Stimulated activated CD8-positive, alpha-beta memory T cell treated with anti-CD3 and anti-CD28 coated beads, Interleukin-7, amount 100 ng/mL, for 4 hours (primary cell): ENCODE data around the gene UGT3A2.
"Not testable (repeated sequence)": the region's sequence is repeated elsewhere in the genome, so short reads cannot be mapped to it uniquely, and the experiment has no call there.

Experiments used
- DNase-seq, 2 donors: peaks; one replicate each; pipeline ENCODE4 v3.0.0-alpha.2; 2020; ENCODE audit warnings: low read depth in 2 of 2

The UGT3A2 gene

GRCh38 chr5:36052538-36052937, 14.1 kb downstream of the UGT3A2 start:
- DNase-seq: no peak

GRCh38 chr5:36049949-36050348, 16.7 kb downstream of the UGT3A2 start:
- no peak for DNase-seq

- DNase-seq: no peak
Measured at GRCh38 chr5:36047384-36048160, 19.1 kb downstream of the UGT3A2 start.

- DNase-seq: no peak
Measured at GRCh38 chr5:36045895-36046294, 20.8 kb downstream of the UGT3A2 start.

DNA sequence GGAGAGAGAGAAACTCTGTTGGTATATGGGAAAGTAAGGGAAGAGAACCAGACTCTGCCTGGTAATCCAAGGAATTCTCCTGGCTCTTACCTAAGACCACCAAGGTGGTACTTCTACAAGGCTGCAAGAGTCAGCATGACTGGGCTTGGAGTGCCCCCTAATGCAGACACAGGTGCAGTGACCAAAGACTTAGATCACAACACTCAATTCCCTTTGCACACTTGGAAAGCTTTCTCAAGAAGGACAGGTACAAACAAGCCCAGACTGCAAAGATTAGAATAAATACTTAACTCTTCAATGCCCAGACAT, 25.2 kb downstream of the UGT3A2 start:
- DNase-seq: no peak

DNA sequence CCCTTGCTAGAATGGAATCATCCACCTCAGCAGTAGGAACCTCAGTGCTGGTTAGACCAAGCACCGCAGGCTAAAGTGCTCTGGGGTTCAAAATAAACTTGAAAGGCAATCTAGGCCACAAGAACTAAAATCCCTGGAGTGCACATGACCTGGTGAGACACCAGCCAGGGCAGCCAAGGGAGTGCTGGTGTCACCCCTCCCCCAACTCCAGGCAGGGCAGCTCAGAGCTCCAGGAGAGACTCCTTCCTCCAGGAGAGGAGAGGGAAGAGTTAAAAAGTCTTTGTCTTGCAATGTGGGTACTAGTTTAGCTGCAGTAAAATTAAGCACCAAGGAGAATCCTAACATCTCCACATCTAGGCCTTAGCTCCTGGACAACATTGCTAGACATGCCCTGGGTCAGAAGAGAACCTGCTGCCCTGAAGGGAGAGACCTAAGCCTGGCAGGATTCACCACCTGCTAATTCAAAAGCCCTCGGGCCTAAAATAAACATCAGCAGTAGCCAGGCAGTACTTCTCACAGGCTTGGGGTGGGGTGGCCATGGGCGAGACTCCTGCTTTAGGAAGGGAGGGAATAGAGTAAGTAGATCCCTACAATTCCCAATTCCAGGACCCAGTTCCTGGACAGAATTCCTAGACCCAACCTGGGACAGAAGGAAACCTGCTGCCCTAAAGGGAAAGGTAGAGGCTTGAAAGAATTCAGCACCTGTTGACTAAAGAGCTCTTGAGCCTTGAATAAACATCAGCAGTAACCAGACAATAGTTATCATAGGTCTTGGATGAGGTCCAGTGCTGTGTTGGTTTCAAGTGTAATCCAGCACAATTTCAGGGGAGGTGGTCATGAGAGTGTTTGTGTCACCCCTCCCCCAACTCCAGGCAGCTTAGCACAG, 25.8 kb downstream of the UGT3A2 start:
- DNase-seq: no peak

DNA sequence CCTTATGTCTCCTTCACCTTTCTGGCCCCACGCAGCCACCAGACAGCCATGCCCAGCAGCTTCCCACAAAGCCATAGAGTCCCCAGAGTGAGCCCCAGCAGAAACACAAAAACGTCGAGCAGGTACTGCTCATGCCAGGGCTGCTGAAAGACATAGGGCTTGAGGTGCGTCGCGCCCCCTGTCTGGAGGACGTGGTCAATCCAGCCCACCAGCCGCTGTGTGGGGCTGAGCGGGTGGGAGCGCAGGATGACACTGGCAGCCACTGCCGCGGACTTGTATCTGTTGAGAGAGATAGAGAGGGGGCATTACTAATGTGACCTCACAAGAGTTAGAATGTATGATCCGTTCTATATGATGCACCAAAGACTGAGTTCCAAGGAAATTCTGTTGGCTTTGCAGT, 31.0 kb downstream of the UGT3A2 start:
- no peak for DNase-seq

- DNase-seq: not testable (repeated sequence)
Measured at GRCh38 chr5:36034536-36035134, 32.0 kb downstream of the UGT3A2 start.

- no peak for DNase-seq
Measured at GRCh38 chr5:36033486-36033885, 33.2 kb downstream of the UGT3A2 start.

GRCh38 chr5:36033047-36033446, 33.6 kb downstream of the UGT3A2 start:
- DNase-seq: no peak

GRCh38 chr5:36031223-36031622, 35.5 kb downstream of the UGT3A2 start:
- DNase-seq: no peak

- no peak for DNase-seq
Measured at GRCh38 chr5:36029914-36030313, 36.8 kb downstream of the UGT3A2 start.

DNA sequence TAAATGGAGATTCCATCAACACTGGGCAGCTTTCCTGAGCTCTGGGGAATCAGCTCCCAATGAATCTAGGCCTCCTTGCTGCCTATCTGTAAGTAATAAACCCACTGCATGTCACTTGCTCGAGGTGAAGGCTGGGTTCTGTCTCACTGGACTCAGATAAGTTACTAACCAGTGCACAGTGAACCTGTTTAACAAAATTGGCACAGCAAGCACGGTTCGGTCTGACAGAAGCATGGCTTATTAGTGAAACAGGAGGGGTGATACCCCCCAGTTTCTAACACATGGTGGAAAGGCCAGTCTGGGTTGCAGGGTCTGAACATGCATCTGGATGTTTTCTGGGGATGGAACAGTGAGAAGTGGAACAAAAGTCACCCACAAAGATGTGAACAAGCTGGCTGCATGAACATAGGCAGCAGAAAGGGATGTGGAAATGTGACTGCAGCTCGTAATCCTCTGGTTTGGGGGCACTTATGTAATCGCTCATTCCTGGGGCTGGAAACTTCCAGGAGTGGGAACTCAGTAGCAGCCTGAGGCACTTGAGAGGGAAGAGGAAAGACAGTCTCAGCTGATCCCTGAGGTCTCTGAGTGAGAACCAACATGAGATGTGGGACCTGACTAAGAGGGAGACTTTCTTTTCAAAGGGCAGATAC, 37.7 kb downstream of the UGT3A2 start:
- no peak for DNase-seq

DNA sequence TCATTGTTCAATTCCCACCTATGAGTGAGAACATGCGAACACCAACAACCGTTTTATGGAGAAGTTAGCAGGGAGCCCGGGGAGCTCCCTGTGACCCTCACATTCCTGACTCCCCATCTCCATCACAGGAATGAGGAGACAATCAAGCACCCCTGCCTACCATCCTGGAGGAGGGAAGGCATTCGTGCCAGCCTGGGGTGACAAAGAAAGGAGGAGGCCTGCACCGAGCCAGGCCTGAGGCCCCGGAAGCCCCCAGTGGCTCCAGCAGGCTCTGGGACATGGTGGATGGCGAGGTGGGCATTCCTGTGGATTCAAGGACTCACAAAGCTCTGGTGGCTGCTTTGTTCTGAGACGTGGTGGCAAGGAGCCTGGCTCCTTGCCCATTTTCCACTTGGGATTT, 39.0 kb downstream of the UGT3A2 start:
- no peak for DNase-seq

GRCh38 chr5:36026706-36027465, 39.8 kb downstream of the UGT3A2 start:
- DNase-seq: no peak

DNA sequence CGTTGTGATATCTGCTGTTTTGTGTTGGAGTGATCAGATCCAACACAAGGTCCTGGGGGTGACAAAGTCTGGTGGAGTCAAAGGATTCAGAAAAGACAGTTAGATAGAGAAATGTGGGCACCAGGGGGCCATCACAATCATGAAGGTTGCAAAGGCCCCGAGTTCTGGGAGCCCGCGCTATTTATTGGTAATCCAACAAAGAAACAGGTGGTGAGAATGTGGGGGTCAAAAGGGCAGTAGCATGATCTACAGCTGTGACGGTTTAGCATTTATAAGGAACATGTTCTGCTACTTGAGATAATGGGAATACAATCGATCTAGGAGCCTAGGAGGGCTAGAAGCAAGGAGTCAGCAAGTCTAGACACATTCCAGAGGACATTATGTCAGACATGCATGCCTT, 44.4 kb downstream of the UGT3A2 start:
- not testable (repeated sequence) for DNase-seq

GRCh38 chr5:36019584-36019983, 47.1 kb downstream of the UGT3A2 start:
- not testable (repeated sequence) for DNase-seq

DNA sequence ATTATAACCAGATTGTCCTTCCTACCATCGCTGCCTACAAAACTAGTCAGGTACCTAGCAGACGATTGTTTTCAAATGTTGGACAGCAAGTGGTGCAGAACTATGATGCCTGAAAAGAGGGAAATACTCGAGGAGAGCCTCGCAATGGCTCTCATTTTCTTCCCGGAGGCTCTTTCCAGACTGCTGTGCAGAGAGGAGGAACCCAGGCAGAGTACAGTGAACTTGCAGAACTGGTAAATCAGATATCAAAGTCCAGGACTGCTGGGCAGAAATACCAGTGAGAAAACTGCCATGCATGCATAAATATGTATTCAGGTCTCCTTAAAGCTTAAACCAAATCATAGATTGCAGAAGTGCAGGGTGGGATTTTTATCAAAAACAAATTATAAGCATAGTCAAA, 49.1 kb downstream of the UGT3A2 start:
- no peak for DNase-seq

DNA sequence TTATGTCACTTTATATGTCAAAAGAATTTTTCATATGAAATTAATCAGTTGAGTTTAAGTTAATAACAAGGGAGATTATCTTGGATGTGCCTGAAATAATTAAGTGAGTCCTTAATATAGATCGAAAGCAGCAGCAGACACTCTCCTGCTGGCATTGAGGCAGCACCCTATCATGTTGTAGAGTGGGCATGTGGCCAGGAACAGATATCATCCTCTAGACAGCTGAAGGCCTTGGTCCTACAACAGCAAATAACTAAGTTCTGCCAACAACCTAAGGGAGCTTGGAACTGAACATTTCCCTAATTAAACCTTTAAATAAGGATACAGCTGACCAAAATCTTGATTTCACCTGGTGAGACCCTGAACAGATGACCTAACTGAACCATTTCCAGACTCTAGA, 49.7 kb downstream of the UGT3A2 start:
- DNase-seq: no peak

- no peak for DNase-seq
Measured at GRCh38 chr5:36013182-36013581, 53.5 kb downstream of the UGT3A2 start.

- DNase-seq: no peak
Measured at GRCh38 chr5:36009698-36010097, 57.0 kb downstream of the UGT3A2 start.

- DNase-seq: no peak
Measured at GRCh38 chr5:36007366-36007765, 59.3 kb downstream of the UGT3A2 start.
